Glutamatergic neuron (in vitro differentiated cells): Measurements from ENCODE around the gene CBR1. TPM values are rescaled to one million over a fixed set of nuclear protein-coding genes. Genes with fewer than 3 reads are reported as not detected.
A peak's percentile ranks its signal among the peaks of the same experiment; 100 is the strongest.

Experiments
- DNase-seq: peaks from one replicate; pipeline ENCODE4 v3.0.0; 2022
- H3K27ac Mint-ChIP-seq: one replicate; pipeline ENCODE4 v1.8.0; 2020; ENCODE audit warnings: mild to moderate bottlenecking, mixed read lengths, inconsistent platforms; ENCODE audit not compliant: unreplicated experiment
- H3K27me3 Mint-ChIP-seq: one replicate; pipeline ENCODE4 v1.8.0; 2020; ENCODE audit warnings: mild to moderate bottlenecking, moderate library complexity, mixed read lengths, inconsistent platforms; ENCODE audit not compliant: unreplicated experiment
- H3K36me3 Mint-ChIP-seq: one replicate; pipeline ENCODE4 v1.8.0; 2020; ENCODE audit warnings: mild to moderate bottlenecking, mixed read lengths, inconsistent platforms; ENCODE audit not compliant: unreplicated experiment
- H3K4me1 Mint-ChIP-seq: one replicate; pipeline ENCODE4 v1.8.0; 2020; ENCODE audit warnings: mild to moderate bottlenecking, low read depth, mixed read lengths, inconsistent platforms; ENCODE audit not compliant: unreplicated experiment
- H3K4me3 Mint-ChIP-seq: one replicate; pipeline ENCODE4 v1.8.0; 2020; ENCODE audit warnings: mild to moderate bottlenecking, mixed read lengths, inconsistent platforms; ENCODE audit not compliant: unreplicated experiment
- H3K9me3 Mint-ChIP-seq: one replicate; pipeline ENCODE4 v1.8.0; 2020; ENCODE audit warnings: mild to moderate bottlenecking, moderate library complexity, mixed read lengths, inconsistent platforms; ENCODE audit not compliant: unreplicated experiment
- long read RNA-seq: library from polyadenylated mRNA; unstranded; transcript quantifications from one replicate; pipeline ENCODE4 v2.0.0, GENCODE V29; 2020; ENCODE audit not compliant: unreplicated experiment
- total RNA-seq: library from RNA; stranded (reverse); fragmentation: NEBNext Ultra II Directional; extraction: Animal tissue kit (Norgen Biotek cat#: 25700); gene quantifications from one replicate; pipeline ENCODE4 v1.2.1, GENCODE V29; 2021; ENCODE audit not compliant: unreplicated experiment
- TF ChIP-seq, protein P1 (sequence below): fragments of 200-600 bp; sonication (generic); IDR thresholded peaks from one replicate; pipeline ENCODE4 v1.5.0; 2021; ENCODE audit not compliant: partially characterized antibody, unreplicated experiment

The CBR1 gene
- total RNA-seq, result 18.2 TPM
- long read RNA-seq, transcript CBR1-201 (3 exons, 1,293 nt), result major isoform, 21 of 23 reads
- long read RNA-seq, partial matches to known transcripts, result 1 of 23 reads
- long read RNA-seq, other reads (novel, unspliced or antisense), result 0 of 23 reads

- peaks cover 5% of the 10 kb centered on the region for H3K9me3 Mint-ChIP-seq
- peak within 1 kb of the TSS; percentile 73 for H3K27ac Mint-ChIP-seq
- peaks cover 15% of the 10 kb centered on the region for H3K36me3 Mint-ChIP-seq
- TF ChIP-seq, protein P1, sequence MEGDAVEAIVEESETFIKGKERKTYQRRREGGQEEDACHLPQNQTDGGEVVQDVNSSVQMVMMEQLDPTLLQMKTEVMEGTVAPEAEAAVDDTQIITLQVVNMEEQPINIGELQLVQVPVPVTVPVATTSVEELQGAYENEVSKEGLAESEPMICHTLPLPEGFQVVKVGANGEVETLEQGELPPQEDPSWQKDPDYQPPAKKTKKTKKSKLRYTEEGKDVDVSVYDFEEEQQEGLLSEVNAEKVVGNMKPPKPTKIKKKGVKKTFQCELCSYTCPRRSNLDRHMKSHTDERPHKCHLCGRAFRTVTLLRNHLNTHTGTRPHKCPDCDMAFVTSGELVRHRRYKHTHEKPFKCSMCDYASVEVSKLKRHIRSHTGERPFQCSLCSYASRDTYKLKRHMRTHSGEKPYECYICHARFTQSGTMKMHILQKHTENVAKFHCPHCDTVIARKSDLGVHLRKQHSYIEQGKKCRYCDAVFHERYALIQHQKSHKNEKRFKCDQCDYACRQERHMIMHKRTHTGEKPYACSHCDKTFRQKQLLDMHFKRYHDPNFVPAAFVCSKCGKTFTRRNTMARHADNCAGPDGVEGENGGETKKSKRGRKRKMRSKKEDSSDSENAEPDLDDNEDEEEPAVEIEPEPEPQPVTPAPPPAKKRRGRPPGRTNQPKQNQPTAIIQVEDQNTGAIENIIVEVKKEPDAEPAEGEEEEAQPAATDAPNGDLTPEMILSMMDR, result no peak
- peak; percentile 86 for DNase-seq
- peak within 1 kb of the TSS; percentile 88 for H3K4me3 Mint-ChIP-seq
- H3K4me1 Mint-ChIP-seq, result peaks cover 2% of the 10 kb centered on the region
- peaks cover 4% of the 10 kb centered on the region for H3K27me3 Mint-ChIP-seq
Measured at GRCh38 chr21:36069713-36070583, at the start of gene CBR1. CBR1 (plus strand) TSS chr21:36070024; CDS start chr21:36070116, 92 bp downstream.

GRCh38 chr21:36021251-36021837 lies 48.5 kb upstream of the CBR1 start:
- TF ChIP-seq, protein P1, result no peak
- no peaks in the 10 kb centered on the region for H3K4me1 Mint-ChIP-seq

DNA sequence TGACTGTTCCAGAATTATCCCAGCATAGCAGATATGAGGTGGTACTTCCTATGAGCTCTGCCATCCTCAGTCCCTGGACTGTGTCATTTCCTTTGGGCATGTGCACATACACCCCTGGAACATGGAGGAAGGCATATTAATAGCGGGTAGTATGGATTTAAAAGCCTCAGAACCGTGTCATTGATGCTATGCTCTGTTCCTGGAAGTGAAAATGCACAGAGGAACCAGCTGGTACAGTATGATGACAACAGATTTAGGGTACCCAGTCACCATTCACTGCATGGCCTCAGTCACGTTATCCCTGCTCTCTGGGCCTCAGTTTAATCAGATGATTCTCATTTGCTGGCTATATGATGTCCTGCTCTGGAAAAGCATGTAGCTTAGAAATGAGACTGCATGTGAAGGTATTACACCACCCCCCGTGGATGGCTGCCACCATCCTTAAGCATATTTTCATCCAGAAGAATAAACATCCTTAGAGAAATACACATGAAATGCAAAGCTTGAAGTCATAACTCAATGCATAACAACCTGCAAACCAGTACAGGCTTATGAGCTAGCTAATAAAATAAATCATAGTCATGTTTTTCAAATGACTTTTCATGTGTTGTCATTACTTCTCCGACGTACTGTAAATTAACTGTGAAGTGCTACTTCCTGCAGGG lies 47.3 kb upstream of the CBR1 start:
- no peak for DNase-seq
- Mint-ChIP-seq H3K4me1 (no peaks in the 10 kb centered on the region), H3K36me3 (no peaks in the 10 kb centered on the region), H3K4me3 (no peak overlapping the region), H3K9me3 (peaks cover 3% of the 10 kb centered on the region), H3K27ac (no peak overlapping the region), H3K27me3 (no peaks in the 10 kb centered on the region)
- TF ChIP-seq, protein P1, result no peak

More at GRCh38 chr21:36021251-36021837, 48.5 kb upstream of the CBR1 start:
- Mint-ChIP-seq H3K27me3 (no peaks in the 10 kb centered on the region), H3K36me3 (no peaks in the 10 kb centered on the region), H3K9me3 (peaks cover 3% of the 10 kb centered on the region), H3K27ac (no peak overlapping the region), H3K4me3 (no peak overlapping the region)
- no peak for DNase-seq

- H3K27me3 Mint-ChIP-seq, result no peaks in the 10 kb centered on the region
- H3K9me3 Mint-ChIP-seq, result peaks cover 3% of the 10 kb centered on the region
- no peak overlapping the region for H3K4me3 Mint-ChIP-seq
- TF ChIP-seq, protein P1, result no peak
- no peaks in the 10 kb centered on the region for H3K4me1 Mint-ChIP-seq
- no peak overlapping the region for H3K27ac Mint-ChIP-seq
- no peak for DNase-seq
- H3K36me3 Mint-ChIP-seq, result no peaks in the 10 kb centered on the region
Measured at GRCh38 chr21:36023092-36023480, 46.7 kb upstream of the CBR1 start.
